ENCODE results near the gene RGS17.

DNA sequence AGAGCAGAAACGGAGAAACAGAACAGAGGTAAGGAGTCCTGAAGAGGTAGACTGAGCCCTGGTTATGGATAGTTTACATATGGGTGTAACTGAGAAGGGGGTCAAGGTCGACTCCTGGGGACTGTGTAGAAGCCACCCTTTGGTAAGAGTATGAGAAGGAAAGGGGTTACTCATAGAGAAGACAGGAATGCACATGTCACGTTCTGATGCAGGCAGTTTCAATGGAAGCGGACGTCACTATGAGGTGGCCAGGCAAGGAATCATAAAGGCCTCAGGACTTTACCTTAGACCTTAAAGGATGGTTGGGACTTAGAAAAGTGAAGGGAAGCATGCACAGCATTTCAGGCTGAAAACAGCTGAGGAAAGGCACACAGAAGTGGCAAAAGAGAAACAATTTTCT is 25.1 kb downstream of the RGS17 start:
- TF ChIP-seq, protein P1, sequence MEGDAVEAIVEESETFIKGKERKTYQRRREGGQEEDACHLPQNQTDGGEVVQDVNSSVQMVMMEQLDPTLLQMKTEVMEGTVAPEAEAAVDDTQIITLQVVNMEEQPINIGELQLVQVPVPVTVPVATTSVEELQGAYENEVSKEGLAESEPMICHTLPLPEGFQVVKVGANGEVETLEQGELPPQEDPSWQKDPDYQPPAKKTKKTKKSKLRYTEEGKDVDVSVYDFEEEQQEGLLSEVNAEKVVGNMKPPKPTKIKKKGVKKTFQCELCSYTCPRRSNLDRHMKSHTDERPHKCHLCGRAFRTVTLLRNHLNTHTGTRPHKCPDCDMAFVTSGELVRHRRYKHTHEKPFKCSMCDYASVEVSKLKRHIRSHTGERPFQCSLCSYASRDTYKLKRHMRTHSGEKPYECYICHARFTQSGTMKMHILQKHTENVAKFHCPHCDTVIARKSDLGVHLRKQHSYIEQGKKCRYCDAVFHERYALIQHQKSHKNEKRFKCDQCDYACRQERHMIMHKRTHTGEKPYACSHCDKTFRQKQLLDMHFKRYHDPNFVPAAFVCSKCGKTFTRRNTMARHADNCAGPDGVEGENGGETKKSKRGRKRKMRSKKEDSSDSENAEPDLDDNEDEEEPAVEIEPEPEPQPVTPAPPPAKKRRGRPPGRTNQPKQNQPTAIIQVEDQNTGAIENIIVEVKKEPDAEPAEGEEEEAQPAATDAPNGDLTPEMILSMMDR (IDR thresholded peaks at IDR 0.05; ENCODE audit: insufficient read depth, low read length), result no peak
- TF ChIP-seq POLR2AphosphoS5 (IDR thresholded peaks at IDR 0.05; ENCODE audit: low read depth), result no peak
- no peak for TF ChIP-seq REST (IDR thresholded peaks at IDR 0.05; ENCODE audit: insufficient replicate concordance, low read depth)

Data from HL-60 (cell line).